Osteocyte (in vitro differentiated cells): Measurements from ENCODE around the gene PRKN. TPM values are rescaled to one million over a fixed set of nuclear protein-coding genes. Genes with fewer than 3 reads are reported as not detected.

ENCODE experiments used
- DNase-seq: peaks from one replicate; pipeline ENCODE4 v3.0.0; 2021; ENCODE audit warnings: mixed read lengths; ENCODE audit not compliant: unreplicated experiment; ENCODE audit errors: extremely low spot score
- H3K27ac Mint-ChIP-seq: one replicate; pipeline ENCODE4 v1.8.0; 2021; ENCODE audit warnings: mild to moderate bottlenecking, mixed read lengths; ENCODE audit not compliant: unreplicated experiment
- H3K27me3 Mint-ChIP-seq: one replicate; pipeline ENCODE4 v1.8.0; 2021; ENCODE audit warnings: mixed read lengths; ENCODE audit not compliant: unreplicated experiment
- H3K36me3 Mint-ChIP-seq: one replicate; pipeline ENCODE4 v1.8.0; 2021; ENCODE audit warnings: mixed read lengths; ENCODE audit not compliant: unreplicated experiment
- H3K4me1 Mint-ChIP-seq: one replicate; pipeline ENCODE4 v1.8.0; 2021; ENCODE audit warnings: mixed read lengths; ENCODE audit not compliant: unreplicated experiment
- H3K4me3 Mint-ChIP-seq: one replicate; pipeline ENCODE4 v1.8.0; 2021; ENCODE audit warnings: mild to moderate bottlenecking, moderate library complexity, mixed read lengths; ENCODE audit not compliant: unreplicated experiment
- H3K9me3 Mint-ChIP-seq: one replicate; pipeline ENCODE4 v1.8.0; 2021; ENCODE audit warnings: mixed read lengths; ENCODE audit not compliant: unreplicated experiment
- CTCF ChIP-seq: fragments of 200-600 bp; sonication (generic); IDR thresholded peaks from 2 replicates; pipeline ENCODE4 v1.5.0; 2021; ENCODE audit warnings: antibody characterized with exemption, mild to moderate bottlenecking, moderate library complexity
- total RNA-seq: library from RNA; stranded (reverse); gene quantifications from 2 replicates; pipeline ENCODE4 v1.2.1, GENCODE V29; 2021

PRKN gene
- total RNA-seq, 1 donor from 2014 or later, result 13.4 TPM

- no peaks in the 10 kb centered on the region for H3K36me3 Mint-ChIP-seq
- no peak for TF ChIP-seq CTCF
- H3K4me3 Mint-ChIP-seq, result no peak overlapping the region
- no peaks in the 10 kb centered on the region for H3K27me3 Mint-ChIP-seq
- H3K9me3 Mint-ChIP-seq, result no peaks in the 10 kb centered on the region
- DNase-seq, result no peak
- peaks cover 35% of the 10 kb centered on the region for H3K4me1 Mint-ChIP-seq
- peak overlapping the region; percentile 88 for H3K27ac Mint-ChIP-seq
These were observed 577.3 kb downstream of the PRKN start for GRCh38 chr6:162150295-162150694.

- Mint-ChIP-seq H3K27ac (peak overlapping the region; percentile 45), H3K9me3 (no peaks in the 10 kb centered on the region)
- DNase-seq, result no peak
These were observed 577.8 kb downstream of the PRKN start for GRCh38 chr6:162149786-162150185.

GRCh38 chr6:162147805-162148204, 579.8 kb downstream of the PRKN start:
- Mint-ChIP-seq H3K36me3 (no peaks in the 10 kb centered on the region), H3K4me1 (peaks cover 25% of the 10 kb centered on the region), H3K9me3 (no peaks in the 10 kb centered on the region), H3K27ac (no peak overlapping the region), H3K27me3 (no peaks in the 10 kb centered on the region), H3K4me3 (no peak overlapping the region)
- TF ChIP-seq CTCF, result no peak
- DNase-seq, result no peak

More at GRCh38 chr6:162149786-162150185, 577.8 kb downstream of the PRKN start:
- Mint-ChIP-seq H3K4me1 (peaks cover 30% of the 10 kb centered on the region), H3K27me3 (no peaks in the 10 kb centered on the region), H3K4me3 (no peak overlapping the region), H3K36me3 (no peaks in the 10 kb centered on the region)
- no peak for TF ChIP-seq CTCF

GRCh38 chr6:162147281-162147680, 580.3 kb downstream of the PRKN start:
- no peaks in the 10 kb centered on the region for H3K27me3 Mint-ChIP-seq
- peaks cover 23% of the 10 kb centered on the region for H3K4me1 Mint-ChIP-seq
- DNase-seq, result no peak
- H3K9me3 Mint-ChIP-seq, result no peaks in the 10 kb centered on the region
- H3K4me3 Mint-ChIP-seq, result no peak overlapping the region
- TF ChIP-seq CTCF, result no peak
- no peaks in the 10 kb centered on the region for H3K36me3 Mint-ChIP-seq
- H3K27ac Mint-ChIP-seq, result no peak overlapping the region

GRCh38 chr6:162140251-162140852, 587.2 kb downstream of the PRKN start:
- no peak for TF ChIP-seq CTCF
- Mint-ChIP-seq H3K36me3 (peaks cover 8% of the 10 kb centered on the region), H3K27me3 (no peaks in the 10 kb centered on the region), H3K27ac (no peak overlapping the region), H3K4me1 (no peaks in the 10 kb centered on the region), H3K4me3 (no peak overlapping the region), H3K9me3 (peaks cover 12% of the 10 kb centered on the region)
- no peak for DNase-seq
